ENCODE measurements around the gene ARHGAP40. TPM values are rescaled to one million over a fixed set of nuclear protein-coding genes. Genes with fewer than 3 reads are reported as not detected.

Gene ARHGAP40
- total and polyA plus RNA-seq, 9 of the 15 experiments (the other 6 are each of a cell fraction or from before 2014, with no cell fraction given): not detected

DNA sequence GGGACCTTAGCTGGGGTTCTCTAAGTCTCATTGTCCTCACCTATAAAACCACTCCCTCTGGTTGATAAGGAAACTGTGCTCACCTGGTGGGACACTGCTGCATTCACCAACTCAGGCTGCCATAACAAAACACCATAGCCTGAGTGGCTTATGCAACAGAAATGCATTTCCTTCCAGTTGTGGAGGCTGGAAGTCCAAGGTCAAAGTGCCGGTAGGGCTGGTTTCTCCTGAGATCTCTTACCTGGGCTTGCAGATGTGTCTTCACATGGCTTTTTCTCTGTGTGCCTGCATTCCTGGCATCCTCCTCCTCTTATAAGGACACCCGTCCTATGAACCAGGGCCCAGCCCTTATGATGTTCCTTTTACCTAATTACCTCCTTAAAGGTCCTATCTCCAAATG, 62.7 kb downstream of the ARHGAP40 start:
- FAIRE-seq (no peak), DNase-seq (ENCODE audit: extremely low read depth in 1 of 4, low spot score in 3 of 4) (no peak), ATAC-seq (no peak)
- no peak overlapping the region for H3K27ac ChIP-seq (ENCODE audit: extremely low read depth, low read depth, low read length)
- no peak overlapping the region for H3K9ac ChIP-seq (ENCODE audit: insufficient read depth in 1 of 2, low read depth in 2 of 2, low read length in 2 of 2)
- no TSS peak for BruUV-seq (replicated peaks)
- in situ Hi-C loops (cut with MboI): no loop called here
- peak overlapping the region; percentile 27; the same call in 1 of the 2 replicates for H2AFZ ChIP-seq (ENCODE audit: low read depth, low read length)
- no peak for TF ChIP-seq SUPT5H (IDR thresholded peaks at IDR 0.05)
- TF ChIP-seq NR2C1 (IDR thresholded peaks at IDR 0.05): no peak
- 0 out of 2 replicates have a peak, but pooled peaks have one; percentile 17 for TF ChIP-seq NR2C1 (tag; IDR thresholded peaks at IDR 0.05)
- TF ChIP-seq TRIM24 (IDR thresholded peaks at IDR 0.05): 0 out of 4 replicates have a peak, but pooled peaks of 1 of the 2 experiments have one; percentile 19
- H3K27me3 ChIP-seq (ENCODE audit: control insufficient read depth in 2 of 2, insufficient read depth in 2 of 2, low read length in 2 of 2): no peaks in the 10 kb centered on the region
- intact Hi-C loops (cut with micrococcal nuclease): no loop called here
- H3K4me3 ChIP-seq: no peak overlapping the region
- no peaks in the 10 kb centered on the region for H4K20me1 ChIP-seq (replicated peaks; ENCODE audit: control insufficient read depth, insufficient read depth, low read length)
- H3K36me3 ChIP-seq (ENCODE audit: control insufficient read depth, insufficient read depth, low read length): no peaks in the 10 kb centered on the region
- H3K4me1 ChIP-seq (replicated peaks in 1 of 2; ENCODE audit: control insufficient read depth in 2 of 2, insufficient read depth in 2 of 2, low read length in 2 of 2): peaks cover 24 to 25% of the 10 kb centered on the region in 2 experiments
- H3K79me2 ChIP-seq (ENCODE audit: control insufficient read depth, insufficient read depth, low read length): no peaks in the 10 kb centered on the region
- 69% methylated on average over 2 of the region's 2 CpGs for WGBS (ENCODE audit: insufficient coverage, low coverage, missing lambda C conversion rate)
- no peaks in the 10 kb centered on the region for H3K9me3 ChIP-seq (replicated peaks; ENCODE audit: control insufficient read depth, insufficient read depth, low read depth, low read length)
- POLR2A ChIA-PET: no interaction called here
- CTCF ChIA-PET (ENCODE audit: low intra/inter-chr PET ratio): no interaction called here
- no peak overlapping the region for H3K4me2 ChIP-seq (ENCODE audit: insufficient read depth, low read length)
- no peaks in the 10 kb centered on the region for H3K9me1 ChIP-seq (ENCODE audit: control insufficient read depth, insufficient read depth, low read length)

DNA sequence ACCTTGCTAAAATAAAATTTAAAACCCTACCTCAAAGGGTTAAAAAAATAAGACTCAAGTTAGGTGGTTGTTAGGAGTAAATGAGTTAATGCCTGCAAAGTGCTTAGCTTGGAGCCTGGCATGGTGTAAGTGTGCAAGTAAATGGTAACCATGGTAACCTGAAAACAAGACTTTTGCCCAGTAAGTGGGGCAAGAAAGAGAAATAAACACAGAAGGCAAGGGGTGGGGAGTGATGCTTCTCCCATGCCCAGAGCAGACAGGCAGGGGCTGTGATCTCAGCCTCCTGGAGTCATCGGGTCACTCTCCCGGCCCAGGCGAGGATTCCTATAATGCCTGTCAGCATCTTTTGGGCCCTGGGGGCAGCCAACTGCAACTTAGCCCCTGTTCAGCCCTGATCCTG, 63.5 kb downstream of the ARHGAP40 start:
- no peak for FAIRE-seq
- intact Hi-C loops (cut with micrococcal nuclease): no loop called here
- no peak overlapping the region for H2AFZ ChIP-seq (ENCODE audit: low read depth, low read length)
- H3K79me2 ChIP-seq (ENCODE audit: control insufficient read depth, insufficient read depth, low read length): no peaks in the 10 kb centered on the region
- peak in 1 of 4 experiments; percentile 19 for DNase-seq (ENCODE audit: extremely low read depth in 1 of 4, low spot score in 3 of 4)
- H4K20me1 ChIP-seq (replicated peaks; ENCODE audit: control insufficient read depth, insufficient read depth, low read length): no peaks in the 10 kb centered on the region
- H3K36me3 ChIP-seq (ENCODE audit: control insufficient read depth, insufficient read depth, low read length): no peaks in the 10 kb centered on the region
- no peak overlapping the region for H3K4me2 ChIP-seq (ENCODE audit: insufficient read depth, low read length)
- in situ Hi-C loops (cut with MboI): no loop called here
- no TSS peak for BruUV-seq (replicated peaks)
- peaks cover 24 to 25% of the 10 kb centered on the region in 2 experiments for H3K4me1 ChIP-seq (replicated peaks in 1 of 2; ENCODE audit: control insufficient read depth in 2 of 2, insufficient read depth in 2 of 2, low read length in 2 of 2)
- CTCF ChIA-PET (ENCODE audit: low intra/inter-chr PET ratio): no interaction called here
- POLR2A ChIA-PET: interaction anchor here (0.6 kb wide), 1 partner anchor 179 kb away, joined by 3 read pairs; no protein-coding TSS in a partner anchor
- no peaks in the 10 kb centered on the region for H3K27me3 ChIP-seq (ENCODE audit: control insufficient read depth in 2 of 2, insufficient read depth in 2 of 2, low read length in 2 of 2)
- H3K27ac ChIP-seq (ENCODE audit: extremely low read depth, low read depth, low read length): no peak overlapping the region
- no peak for ATAC-seq
- H3K4me3 ChIP-seq: no peak overlapping the region
- H3K9ac ChIP-seq (ENCODE audit: insufficient read depth in 1 of 2, low read depth in 2 of 2, low read length in 2 of 2): no peak overlapping the region
- H3K9me3 ChIP-seq (replicated peaks; ENCODE audit: control insufficient read depth, insufficient read depth, low read depth, low read length): no peaks in the 10 kb centered on the region
- WGBS (ENCODE audit: insufficient coverage, low coverage, missing lambda C conversion rate): 78% methylated on average over 3 of the region's 3 CpGs
- no peaks in the 10 kb centered on the region for H3K9me1 ChIP-seq (ENCODE audit: control insufficient read depth, insufficient read depth, low read length)
- TF ChIP-seq, protein P1, sequence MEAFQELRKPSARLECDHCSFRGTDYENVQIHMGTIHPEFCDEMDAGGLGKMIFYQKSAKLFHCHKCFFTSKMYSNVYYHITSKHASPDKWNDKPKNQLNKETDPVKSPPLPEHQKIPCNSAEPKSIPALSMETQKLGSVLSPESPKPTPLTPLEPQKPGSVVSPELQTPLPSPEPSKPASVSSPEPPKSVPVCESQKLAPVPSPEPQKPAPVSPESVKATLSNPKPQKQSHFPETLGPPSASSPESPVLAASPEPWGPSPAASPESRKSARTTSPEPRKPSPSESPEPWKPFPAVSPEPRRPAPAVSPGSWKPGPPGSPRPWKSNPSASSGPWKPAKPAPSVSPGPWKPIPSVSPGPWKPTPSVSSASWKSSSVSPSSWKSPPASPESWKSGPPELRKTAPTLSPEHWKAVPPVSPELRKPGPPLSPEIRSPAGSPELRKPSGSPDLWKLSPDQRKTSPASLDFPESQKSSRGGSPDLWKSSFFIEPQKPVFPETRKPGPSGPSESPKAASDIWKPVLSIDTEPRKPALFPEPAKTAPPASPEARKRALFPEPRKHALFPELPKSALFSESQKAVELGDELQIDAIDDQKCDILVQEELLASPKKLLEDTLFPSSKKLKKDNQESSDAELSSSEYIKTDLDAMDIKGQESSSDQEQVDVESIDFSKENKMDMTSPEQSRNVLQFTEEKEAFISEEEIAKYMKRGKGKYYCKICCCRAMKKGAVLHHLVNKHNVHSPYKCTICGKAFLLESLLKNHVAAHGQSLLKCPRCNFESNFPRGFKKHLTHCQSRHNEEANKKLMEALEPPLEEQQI (IDR thresholded peaks at IDR 0.05): no peak
- TF ChIP-seq, protein P2, sequence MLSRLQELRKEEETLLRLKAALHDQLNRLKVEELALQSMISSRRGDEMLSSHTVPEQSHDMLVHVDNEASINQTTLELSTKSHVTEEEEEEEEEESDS (CRISPR knock-in tag; IDR thresholded peaks at IDR 0.05): no peak
- TF ChIP-seq ZNF3 (CRISPR knock-in tag; IDR thresholded peaks at IDR 0.05) (no peak), MTA1 (IDR thresholded peaks at IDR 0.05; ENCODE audit: borderline replicate concordance) (no peak), ZNF586 (CRISPR knock-in tag; conservative IDR thresholded peaks at IDR 0.05) (no peak), CSDE1 (IDR thresholded peaks at IDR 0.05) (peak in 1 of 2 experiments; percentile 48; a peak in 1 of 4 replicates), RFX1 (IDR thresholded peaks at IDR 0.05) (peak; percentile 95), DACH1 (IDR thresholded peaks at IDR 0.05; ENCODE audit: partially characterized antibody) (no peak), ARID2 (IDR thresholded peaks at IDR 0.05) (no peak)
- TF ChIP-seq, protein P3, sequence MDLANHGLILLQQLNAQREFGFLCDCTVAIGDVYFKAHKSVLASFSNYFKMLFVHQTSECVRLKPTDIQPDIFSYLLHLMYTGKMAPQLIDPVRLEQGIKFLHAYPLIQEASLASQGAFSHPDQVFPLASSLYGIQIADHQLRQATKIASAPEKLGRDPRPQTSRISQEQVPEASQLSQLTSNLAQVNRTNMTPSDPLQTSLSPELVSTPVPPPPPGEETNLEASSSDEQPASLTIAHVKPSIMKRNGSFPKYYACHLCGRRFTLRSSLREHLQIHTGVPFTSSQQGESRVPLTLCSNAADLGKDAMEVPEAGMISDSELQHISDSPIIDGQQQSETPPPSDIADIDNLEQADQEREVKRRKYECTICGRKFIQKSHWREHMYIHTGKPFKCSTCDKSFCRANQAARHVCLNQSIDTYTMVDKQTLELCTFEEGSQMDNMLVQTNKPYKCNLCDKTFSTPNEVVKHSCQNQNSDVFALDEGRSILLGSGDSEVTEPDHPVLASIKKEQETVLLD (IDR thresholded peaks at IDR 0.05): no peak

Measured in K562 (cell line).